Measurements from ENCODE around the gene DNAH5.

DNAH5 gene

GRCh38 chr5:13763719-13764118 lies 180.8 kb downstream of the DNAH5 start:
- no peaks in the 10 kb centered on the region for H3K4me1 Mint-ChIP-seq
- no peaks in the 10 kb centered on the region for H3K27me3 Mint-ChIP-seq
- DNase-seq (ENCODE audit: low spot score in 2 of 2) (no peak), ATAC-seq (ENCODE audit: low read depth) (no peak)
- H3K27ac Mint-ChIP-seq: no peak overlapping the region
- H3K36me3 Mint-ChIP-seq: no peaks in the 10 kb centered on the region
- H3K9me3 Mint-ChIP-seq: peaks cover 1% of the 10 kb centered on the region
- no peak overlapping the region for H3K4me3 Mint-ChIP-seq

GRCh38 chr5:13749766-13750165 lies 194.7 kb downstream of the DNAH5 start:
- H3K27ac Mint-ChIP-seq: no peak overlapping the region
- no peaks in the 10 kb centered on the region for H3K27me3 Mint-ChIP-seq
- no peak for ATAC-seq (ENCODE audit: low read depth)
- no peak for DNase-seq (ENCODE audit: low spot score in 2 of 2)
- no peaks in the 10 kb centered on the region for H3K36me3 Mint-ChIP-seq
- H3K4me1 Mint-ChIP-seq: no peaks in the 10 kb centered on the region
- peaks cover 1% of the 10 kb centered on the region for H3K9me3 Mint-ChIP-seq
- H3K4me3 Mint-ChIP-seq: no peak overlapping the region

- Mint-ChIP-seq H3K27ac (no peak overlapping the region), H3K27me3 (no peaks in the 10 kb centered on the region), H3K36me3 (no peaks in the 10 kb centered on the region), H3K9me3 (peaks cover 5% of the 10 kb centered on the region), H3K4me3 (no peak overlapping the region), H3K4me1 (no peaks in the 10 kb centered on the region)
- ATAC-seq (ENCODE audit: low read depth) (no peak), DNase-seq (ENCODE audit: low spot score in 2 of 2) (no peak)
Measured at GRCh38 chr5:13746026-13746425, 198.5 kb downstream of the DNAH5 start.

GRCh38 chr5:13745508-13745907 lies 199.0 kb downstream of the DNAH5 start:
- no peak overlapping the region for H3K4me3 Mint-ChIP-seq
- DNase-seq (ENCODE audit: low spot score in 2 of 2) (no peak), ATAC-seq (ENCODE audit: low read depth) (no peak)
- H3K9me3 Mint-ChIP-seq: peaks cover 5% of the 10 kb centered on the region
- H3K27me3 Mint-ChIP-seq: no peaks in the 10 kb centered on the region
- no peaks in the 10 kb centered on the region for H3K4me1 Mint-ChIP-seq
- H3K27ac Mint-ChIP-seq: no peak overlapping the region
- H3K36me3 Mint-ChIP-seq: no peaks in the 10 kb centered on the region

- DNase-seq (ENCODE audit: low spot score in 2 of 2) (no peak), ATAC-seq (ENCODE audit: low read depth) (no peak)
- no peak overlapping the region for H3K27ac Mint-ChIP-seq
- H3K9me3 Mint-ChIP-seq: peaks cover 7% of the 10 kb centered on the region
- H3K27me3 Mint-ChIP-seq: no peaks in the 10 kb centered on the region
- H3K4me1 Mint-ChIP-seq: no peaks in the 10 kb centered on the region
- H3K4me3 Mint-ChIP-seq: no peak overlapping the region
- H3K36me3 Mint-ChIP-seq: no peaks in the 10 kb centered on the region
Measured at GRCh38 chr5:13740471-13740870, 204.0 kb downstream of the DNAH5 start.

- H3K27me3 Mint-ChIP-seq: no peaks in the 10 kb centered on the region
- ATAC-seq (ENCODE audit: low read depth) (no peak), DNase-seq (ENCODE audit: low spot score in 2 of 2) (no peak)
- H3K27ac Mint-ChIP-seq: no peak overlapping the region
- H3K36me3 Mint-ChIP-seq: no peaks in the 10 kb centered on the region
- H3K9me3 Mint-ChIP-seq: peaks cover 10% of the 10 kb centered on the region
- H3K4me3 Mint-ChIP-seq: no peak overlapping the region
- no peaks in the 10 kb centered on the region for H3K4me1 Mint-ChIP-seq
Measured at GRCh38 chr5:13739479-13739878, 205.0 kb downstream of the DNAH5 start.

- no peak for DNase-seq (ENCODE audit: low spot score in 2 of 2)
- peaks cover 7% of the 10 kb centered on the region for H3K9me3 Mint-ChIP-seq
- no peak for ATAC-seq (ENCODE audit: low read depth)
- H3K27me3 Mint-ChIP-seq: no peaks in the 10 kb centered on the region
- no peaks in the 10 kb centered on the region for H3K4me1 Mint-ChIP-seq
- no peak overlapping the region for H3K4me3 Mint-ChIP-seq
- H3K36me3 Mint-ChIP-seq: no peaks in the 10 kb centered on the region
- H3K27ac Mint-ChIP-seq: no peak overlapping the region
Measured at GRCh38 chr5:13735691-13736090, 208.8 kb downstream of the DNAH5 start.

GRCh38 chr5:13731121-13731628 lies 213.3 kb downstream of the DNAH5 start:
- Mint-ChIP-seq H3K4me3 (no peak overlapping the region), H3K27me3 (no peaks in the 10 kb centered on the region), H3K4me1 (no peaks in the 10 kb centered on the region), H3K9me3 (peaks cover 8% of the 10 kb centered on the region), H3K36me3 (no peaks in the 10 kb centered on the region), H3K27ac (no peak overlapping the region)
- no peak for ATAC-seq (ENCODE audit: low read depth)
- DNase-seq (ENCODE audit: low spot score in 2 of 2): no peak

GRCh38 chr5:13708906-13709305 lies 235.6 kb downstream of the DNAH5 start:
- DNase-seq (ENCODE audit: low spot score in 2 of 2) (no peak), ATAC-seq (ENCODE audit: low read depth) (no peak)
- Mint-ChIP-seq H3K4me1 (no peaks in the 10 kb centered on the region), H3K27ac (no peak overlapping the region), H3K36me3 (no peaks in the 10 kb centered on the region), H3K9me3 (peaks cover 8% of the 10 kb centered on the region), H3K4me3 (no peak overlapping the region), H3K27me3 (peaks cover 4% of the 10 kb centered on the region)

GRCh38 chr5:13708432-13708831 lies 236.1 kb downstream of the DNAH5 start:
- H3K36me3 Mint-ChIP-seq: no peaks in the 10 kb centered on the region

GRCh38 chr5:13704396-13704795 lies 240.1 kb downstream of the DNAH5 start:
- no peak overlapping the region for H3K27ac Mint-ChIP-seq
- H3K27me3 Mint-ChIP-seq: peaks cover 4% of the 10 kb centered on the region
- H3K9me3 Mint-ChIP-seq: peaks cover 6% of the 10 kb centered on the region
- H3K4me3 Mint-ChIP-seq: no peak overlapping the region
- no peak for DNase-seq (ENCODE audit: low spot score in 2 of 2)
- ATAC-seq (ENCODE audit: low read depth): no peak
- no peaks in the 10 kb centered on the region for H3K36me3 Mint-ChIP-seq
- no peaks in the 10 kb centered on the region for H3K4me1 Mint-ChIP-seq

More at GRCh38 chr5:13708432-13708831, 236.1 kb downstream of the DNAH5 start:
- Mint-ChIP-seq H3K27me3 (peaks cover 4% of the 10 kb centered on the region), H3K4me3 (no peak overlapping the region), H3K9me3 (peaks cover 8% of the 10 kb centered on the region), H3K27ac (no peak overlapping the region), H3K4me1 (no peaks in the 10 kb centered on the region)
- DNase-seq (ENCODE audit: low spot score in 2 of 2) (no peak), ATAC-seq (ENCODE audit: low read depth) (no peak)

GRCh38 chr5:13700626-13701025 lies 243.9 kb downstream of the DNAH5 start:
- ATAC-seq (ENCODE audit: low read depth) (no peak), DNase-seq (ENCODE audit: low spot score in 2 of 2) (no peak)
- H3K4me3 Mint-ChIP-seq: no peak overlapping the region
- H3K27me3 Mint-ChIP-seq: peaks cover 3% of the 10 kb centered on the region
- H3K9me3 Mint-ChIP-seq: peaks cover 9% of the 10 kb centered on the region
- no peaks in the 10 kb centered on the region for H3K36me3 Mint-ChIP-seq
- H3K27ac Mint-ChIP-seq: no peak overlapping the region
- H3K4me1 Mint-ChIP-seq: no peaks in the 10 kb centered on the region

GRCh38 chr5:13698885-13699284 lies 245.6 kb downstream of the DNAH5 start:
- Mint-ChIP-seq H3K4me1 (no peaks in the 10 kb centered on the region), H3K4me3 (no peak overlapping the region), H3K27me3 (no peaks in the 10 kb centered on the region), H3K9me3 (peaks cover 6% of the 10 kb centered on the region), H3K36me3 (no peaks in the 10 kb centered on the region), H3K27ac (no peak overlapping the region)
- DNase-seq (ENCODE audit: low spot score in 2 of 2) (no peak), ATAC-seq (ENCODE audit: low read depth) (no peak)

- no peaks in the 10 kb centered on the region for H3K36me3 Mint-ChIP-seq
- peaks cover 1% of the 10 kb centered on the region for H3K27me3 Mint-ChIP-seq
- no peaks in the 10 kb centered on the region for H3K4me1 Mint-ChIP-seq
- DNase-seq (ENCODE audit: low spot score in 2 of 2): no peak
- ATAC-seq (ENCODE audit: low read depth): no peak
- peaks cover 8% of the 10 kb centered on the region for H3K9me3 Mint-ChIP-seq
- no peak overlapping the region for H3K27ac Mint-ChIP-seq
- H3K4me3 Mint-ChIP-seq: no peak overlapping the region
Measured at GRCh38 chr5:13695076-13695712, 249.3 kb downstream of the DNAH5 start.

- Mint-ChIP-seq H3K27me3 (peaks cover 1% of the 10 kb centered on the region), H3K36me3 (no peaks in the 10 kb centered on the region), H3K4me1 (no peaks in the 10 kb centered on the region), H3K4me3 (no peak overlapping the region), H3K27ac (no peak overlapping the region), H3K9me3 (peaks cover 10% of the 10 kb centered on the region)
- DNase-seq (ENCODE audit: low spot score in 2 of 2) (no peak), ATAC-seq (ENCODE audit: low read depth) (no peak)
Measured at GRCh38 chr5:13692172-13692571, 252.3 kb downstream of the DNAH5 start.

All from memory B cell (primary cell).